Activated B cell treated with CpG ODN at 0.5 μM for 24 hours (primary cell): ENCODE measurements around the gene ZNF837. TPM values are rescaled to one million over a fixed set of nuclear protein-coding genes. Genes with fewer than 3 reads are reported as not detected.

ENCODE experiments used
- ATAC-seq: fragments of 200-7000 bp; cut with Tn5 transposase; one replicate; pipeline ENCODE4 v1.10.0; 2021; ENCODE audit warnings: low read depth, mild to moderate bottlenecking, moderate library complexity
- CTCF ChIA-PET: fragments of 350-600 bp; sonication (Branson Sonifier 250); formaldehyde crosslinking; loops from one replicate; lab custom pipeline; 2021; ENCODE audit warnings: antibody characterized with exemption; lab: Charles Lee
- POLR2A ChIA-PET: fragments of 350-600 bp; sonication (Branson Sonifier 250); formaldehyde crosslinking; loops from one replicate; lab custom pipeline; 2021; ENCODE audit warnings: antibody characterized with exemption; lab: Charles Lee
- DNase-seq: peaks from one replicate; pipeline ENCODE4 v3.0.0; 2022
- H3K27ac Mint-ChIP-seq: one replicate; pipeline ENCODE4 v1.8.0; 2020; ENCODE audit warnings: mixed read lengths
- H3K27me3 Mint-ChIP-seq: one replicate; pipeline ENCODE4 v1.8.0; 2021; ENCODE audit warnings: mixed read lengths
- H3K36me3 Mint-ChIP-seq: one replicate; pipeline ENCODE4 v1.8.0; 2021; ENCODE audit warnings: low read depth, mixed read lengths
- H3K4me1 Mint-ChIP-seq: one replicate; pipeline ENCODE4 v1.8.0; 2021; ENCODE audit warnings: mixed read lengths
- H3K4me3 Mint-ChIP-seq: one replicate; pipeline ENCODE4 v1.8.0; 2020; ENCODE audit warnings: mild to moderate bottlenecking, mixed read lengths
- H3K9me3 Mint-ChIP-seq: one replicate; pipeline ENCODE4 v1.8.0; 2020; ENCODE audit warnings: mixed read lengths
- intact Hi-C: fragments of 100-400 bp; cut with micrococcal nuclease; formaldehyde crosslinking; loops from one replicate; pipeline ENCODE4 v1.15.1; 2024
- total RNA-seq: library from RNA; stranded (reverse); gene quantifications from 2 replicates; pipeline ENCODE4 v1.2.3, GENCODE V29; 2022
- TF ChIP-seq, protein P1 (sequence below): fragments of 200-600 bp; IDR thresholded peaks from one replicate; pipeline ENCODE4 v1.8.0; 2022; ENCODE audit warnings: antibody characterized with exemption, mild to moderate bottlenecking

Gene ZNF837
- total RNA-seq, 1 donor from 2014 or later = 3.1 TPM

DNA sequence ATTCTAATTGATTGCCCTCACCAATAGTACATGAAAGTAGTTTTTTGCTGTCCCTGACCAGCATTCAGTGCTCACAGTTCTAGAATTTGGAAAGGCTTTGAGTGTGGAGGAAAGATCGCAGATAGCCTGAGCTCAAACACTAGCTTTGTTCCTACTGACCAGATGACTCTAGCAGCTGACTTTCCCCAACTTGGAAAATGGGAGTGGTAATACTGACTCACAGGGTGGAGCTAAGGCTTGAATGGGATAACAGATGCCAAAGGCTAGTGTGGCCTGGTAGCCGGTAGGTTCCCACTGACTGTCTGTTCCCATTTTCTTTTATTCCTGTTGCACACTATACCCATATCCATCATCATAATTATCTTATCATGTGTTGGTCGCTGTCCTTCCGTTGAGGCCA, 50.4 kb downstream of the ZNF837 start:
- POLR2A ChIA-PET = interaction anchor here (0.5 kb wide), 1 partner anchor 104 kb away, joined by 3 read pairs; no protein-coding TSS in a partner anchor
- no peaks in the 10 kb centered on the region for H3K9me3 Mint-ChIP-seq
- DNase-seq (no peak), ATAC-seq (no peak)
- no peak overlapping the region for H3K4me3 Mint-ChIP-seq
- peaks cover 2% of the 10 kb centered on the region for H3K4me1 Mint-ChIP-seq
- CTCF ChIA-PET = interaction anchor here (1.3 kb wide), 1 partner anchor 190 kb away, joined by 4 read pairs; the partner anchor contains the start of gene ZBTB45
- TF ChIP-seq, protein P1, sequence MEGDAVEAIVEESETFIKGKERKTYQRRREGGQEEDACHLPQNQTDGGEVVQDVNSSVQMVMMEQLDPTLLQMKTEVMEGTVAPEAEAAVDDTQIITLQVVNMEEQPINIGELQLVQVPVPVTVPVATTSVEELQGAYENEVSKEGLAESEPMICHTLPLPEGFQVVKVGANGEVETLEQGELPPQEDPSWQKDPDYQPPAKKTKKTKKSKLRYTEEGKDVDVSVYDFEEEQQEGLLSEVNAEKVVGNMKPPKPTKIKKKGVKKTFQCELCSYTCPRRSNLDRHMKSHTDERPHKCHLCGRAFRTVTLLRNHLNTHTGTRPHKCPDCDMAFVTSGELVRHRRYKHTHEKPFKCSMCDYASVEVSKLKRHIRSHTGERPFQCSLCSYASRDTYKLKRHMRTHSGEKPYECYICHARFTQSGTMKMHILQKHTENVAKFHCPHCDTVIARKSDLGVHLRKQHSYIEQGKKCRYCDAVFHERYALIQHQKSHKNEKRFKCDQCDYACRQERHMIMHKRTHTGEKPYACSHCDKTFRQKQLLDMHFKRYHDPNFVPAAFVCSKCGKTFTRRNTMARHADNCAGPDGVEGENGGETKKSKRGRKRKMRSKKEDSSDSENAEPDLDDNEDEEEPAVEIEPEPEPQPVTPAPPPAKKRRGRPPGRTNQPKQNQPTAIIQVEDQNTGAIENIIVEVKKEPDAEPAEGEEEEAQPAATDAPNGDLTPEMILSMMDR = no peak
- intact Hi-C loops = no loop called here
- H3K27ac Mint-ChIP-seq = no peak overlapping the region
- no peaks in the 10 kb centered on the region for H3K27me3 Mint-ChIP-seq
- peaks cover 11% of the 10 kb centered on the region for H3K36me3 Mint-ChIP-seq

DNA sequence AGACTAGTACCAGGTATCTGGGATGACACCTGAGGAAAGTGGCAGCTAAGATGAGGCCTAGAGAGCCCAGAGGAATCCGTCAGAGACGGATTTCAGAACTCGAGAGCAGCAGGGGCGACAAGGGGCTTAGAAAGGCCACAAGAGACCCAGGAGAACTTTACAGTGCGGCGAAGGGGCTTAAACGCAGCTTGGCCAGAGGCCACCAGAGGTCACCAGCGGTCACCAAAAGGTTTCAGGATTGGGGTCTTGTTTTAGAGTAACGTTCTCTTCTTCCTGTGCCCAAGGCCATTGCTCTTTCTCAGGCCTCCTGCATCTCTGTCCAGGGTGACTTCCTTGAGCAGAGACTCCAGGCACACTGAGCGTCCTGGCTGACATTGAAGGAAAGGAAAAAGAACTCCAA, 51.8 kb downstream of the ZNF837 start:
- Mint-ChIP-seq H3K36me3 (no peaks in the 10 kb centered on the region), H3K27ac (no peak overlapping the region), H3K4me1 (peaks cover 2% of the 10 kb centered on the region), H3K4me3 (no peak overlapping the region), H3K9me3 (no peaks in the 10 kb centered on the region), H3K27me3 (no peaks in the 10 kb centered on the region)
- DNase-seq (no peak), ATAC-seq (no peak)
- ChIA-PET POLR2A (interaction anchor here (1.0 to 1.3 kb wide), 2 partner anchors 24 to 34 kb away, joined by 3 read pairs; partner anchors contain the start of genes ERVK3-1 and ZNF497), CTCF (interaction anchor here (0.7 kb wide), 1 partner anchor 18 kb away, joined by 3 read pairs; no protein-coding TSS in a partner anchor)
- TF ChIP-seq, protein P1 = no peak
- intact Hi-C loops = no loop called here

DNA sequence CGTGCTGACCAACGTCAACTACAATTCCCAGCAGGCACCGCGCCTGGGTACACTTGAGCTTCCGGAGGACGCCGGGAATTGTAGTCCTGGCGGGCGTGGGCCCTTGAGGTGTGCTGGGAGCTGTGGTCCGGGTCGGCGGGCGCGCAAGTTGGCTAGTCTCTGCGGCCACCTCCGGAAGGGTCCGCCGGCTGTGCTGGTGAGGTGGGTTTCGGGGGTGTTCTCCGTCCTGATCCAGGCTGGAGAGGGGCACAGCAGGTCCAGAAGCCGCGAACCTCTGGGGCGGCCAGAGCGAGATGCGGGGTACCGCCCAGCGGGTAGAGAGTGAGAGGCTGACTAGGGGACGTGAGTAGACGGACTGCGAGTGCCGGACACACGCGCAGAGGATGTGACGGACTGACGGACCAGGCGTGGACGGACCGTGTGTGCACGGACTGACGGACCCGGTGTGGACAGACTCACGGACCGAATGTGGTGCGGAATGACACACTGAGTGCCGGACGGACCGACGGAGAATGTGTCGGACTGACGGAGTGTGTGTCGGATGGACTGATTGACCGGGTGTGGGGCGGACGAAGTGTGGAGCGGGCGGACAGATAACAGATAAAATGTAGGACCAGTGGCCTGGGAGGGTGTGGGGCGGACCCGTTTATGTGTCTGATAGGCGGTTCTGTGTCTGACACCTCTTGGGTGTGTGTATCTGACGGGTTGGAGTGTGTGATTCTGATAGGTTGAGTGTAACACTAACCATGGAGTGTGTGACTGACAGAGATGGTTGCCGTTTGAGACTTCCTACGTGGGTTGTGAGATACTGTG, 53.7 kb downstream of the ZNF837 start, which contains the start of gene ZSCAN22:
Gene ZSCAN22 (plus strand): TSS at position 81 of the 813 bp plus-strand sequence. CDS start 7,809 bp downstream, outside the sequence.
- peak; percentile 82 for DNase-seq
- Mint-ChIP-seq H3K27ac (no peak within 1 kb of the TSS), H3K9me3 (no peaks in the 10 kb centered on the region), H3K27me3 (no peaks in the 10 kb centered on the region), H3K36me3 (no peaks in the 10 kb centered on the region), H3K4me1 (peaks cover 2% of the 10 kb centered on the region), H3K4me3 (no peak within 1 kb of the TSS)
- ATAC-seq = peak; percentile 88
- intact Hi-C loops = loop anchor here (1.0 to 2.0 kb wide), 15 partner anchors 20 to 916 kb away; partner anchors contain the start of genes ERVK3-1, ZBTB45, ZNF132 and ZNF17
- TF ChIP-seq, protein P1 = no peak
- ChIA-PET POLR2A (interaction anchor here (0.5 to 2.1 kb wide), 22 partner anchors 21 to 1934 kb away, joined by 3 to 26 read pairs (median 4); partner anchors contain the start of genes CHMP2A, ERVK3-1, RPS5 and TRIM28), CTCF (interaction anchor here (2.1 kb wide), 1 partner anchor 193 kb away, joined by 5 read pairs; the partner anchor contains the start of gene ZBTB45)

DNA sequence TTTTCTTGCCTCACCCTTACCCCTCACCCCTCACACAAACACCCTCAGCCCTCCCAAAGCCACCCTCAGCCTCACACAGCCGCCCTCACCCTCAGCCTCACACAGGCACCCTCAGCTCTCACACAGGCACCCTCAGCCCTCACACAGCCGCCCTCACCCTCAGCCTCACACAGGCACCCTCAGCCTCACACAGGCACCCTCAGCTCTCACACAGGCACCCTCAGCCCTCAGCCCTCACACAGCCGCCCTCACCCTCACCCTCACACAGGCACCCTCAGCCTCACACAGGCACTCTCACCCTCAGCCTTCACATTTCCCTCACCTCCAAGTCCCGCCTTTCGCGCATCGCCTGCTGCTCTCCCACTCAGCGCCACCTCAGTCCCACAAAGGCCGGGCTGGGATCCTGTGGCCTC, 54.3 kb downstream of the ZNF837 start:
- ATAC-seq = peak; percentile 20
- CTCF ChIA-PET = interaction anchor here (2.1 kb wide), 1 partner anchor 193 kb away, joined by 5 read pairs; the partner anchor contains the start of gene ZBTB45

More for the DNA sequence above, 54.3 kb downstream of the ZNF837 start:
- Mint-ChIP-seq H3K27me3 (no peaks in the 10 kb centered on the region), H3K4me1 (peaks cover 2% of the 10 kb centered on the region), H3K4me3 (no peak overlapping the region), H3K36me3 (no peaks in the 10 kb centered on the region), H3K27ac (no peak overlapping the region), H3K9me3 (no peaks in the 10 kb centered on the region)
- TF ChIP-seq, protein P1 = no peak
- intact Hi-C loops = loop anchor here (1.0 to 2.0 kb wide), 6 partner anchors 21 to 916 kb away; partner anchors contain the start of genes ERVK3-1, ZNF132, ZNF17 and ZNF324
- no peak for DNase-seq
- POLR2A ChIA-PET = interaction anchor here (0.5 to 2.1 kb wide), 23 partner anchors 21 to 1934 kb away, joined by 3 to 26 read pairs (median 5); partner anchors contain the start of genes CHMP2A, ERVK3-1, RPS5 and TRIM28
